HFFc6 (cell line): ENCODE measurements around the gene RPS18. TPM values are rescaled to one million over a fixed set of nuclear protein-coding genes. Genes with fewer than 3 reads are reported as not detected.
"Not testable (repeated sequence)": the region's sequence is repeated elsewhere in the genome, so short reads cannot be mapped to it uniquely, and the experiment has no call there.

Experiments used
- DNase-seq: peaks from one replicate; pipeline ENCODE4 v3.0.0-alpha.2; 2018
- H3K27ac Mint-ChIP-seq: 2 replicates; pipeline ENCODE4 v1.8.0; 2020; ENCODE audit warnings: mild to moderate bottlenecking, mixed read lengths
- H3K27me3 Mint-ChIP-seq: 2 replicates; pipeline ENCODE4 v1.8.0; 2021; ENCODE audit warnings: mild to moderate bottlenecking, moderate library complexity, mixed read lengths; ENCODE audit not compliant: insufficient read depth
- H3K36me3 Mint-ChIP-seq: 2 replicates; pipeline ENCODE4 v1.8.0; 2021; ENCODE audit warnings: low read depth, mixed read lengths
- H3K4me1 Mint-ChIP-seq: 2 replicates; pipeline ENCODE4 v1.8.0; 2020; ENCODE audit warnings: low read depth, mixed read lengths
- H3K4me3 Mint-ChIP-seq: 2 replicates; pipeline ENCODE4 v1.8.0; 2020; ENCODE audit warnings: mild to moderate bottlenecking, moderate library complexity, mixed read lengths
- H3K9me3 Mint-ChIP-seq: 2 replicates; pipeline ENCODE4 v1.8.0; 2020; ENCODE audit warnings: mild to moderate bottlenecking, mixed read lengths
- CTCF ChIP-seq: fragments of 200-600 bp; sonication (generic); IDR thresholded peaks from 2 replicates; pipeline ENCODE4 v1.5.0; 2021; ENCODE audit warnings: antibody characterized with exemption, mild to moderate bottlenecking
- total RNA-seq, 6 experiments: library from RNA; stranded (reverse); fragmentation: NEBNext Ultra II Directional; extraction: Animal tissue kit (Norgen Biotek cat#: 25700); gene quantifications; 2 replicates in 1 of 6; 3 replicates in 5 of 6; pipeline ENCODE4 v1.2.3, GENCODE V29; 2021

Gene RPS18
- total RNA-seq, 6 experiments from 2014 or later: 1,449 to 2,347 (median 1,965) TPM

GRCh38 chr6:33280539-33280938, 8.7 kb downstream of the RPS18 start:
- DNase-seq: no peak
- peaks cover 13% of the 10 kb centered on the region for H3K36me3 Mint-ChIP-seq
- H3K27me3 Mint-ChIP-seq: peaks cover 15% of the 10 kb centered on the region; the same call in 1 of the 2 replicates
- H3K27ac Mint-ChIP-seq: no peak overlapping the region
- no peaks in the 10 kb centered on the region for H3K9me3 Mint-ChIP-seq
- no peak for TF ChIP-seq CTCF
- H3K4me1 Mint-ChIP-seq: peaks cover 13% of the 10 kb centered on the region
- H3K4me3 Mint-ChIP-seq: no peak overlapping the region

- not testable (repeated sequence) for H3K27ac Mint-ChIP-seq, H3K4me3 Mint-ChIP-seq, DNase-seq, H3K9me3 Mint-ChIP-seq, H3K27me3 Mint-ChIP-seq
- peaks cover 36% of the 10 kb centered on the region for H3K36me3 Mint-ChIP-seq
- H3K4me1 Mint-ChIP-seq: peaks cover 29% of the 10 kb centered on the region
Measured at GRCh38 chr6:33285214-33285613, 13.3 kb downstream of the RPS18 start.

GRCh38 chr6:33286946-33287914, 15.4 kb downstream of the RPS18 start:
- peaks cover 1% of the 10 kb centered on the region for H3K27me3 Mint-ChIP-seq
- peak overlapping the region; percentile 94 for H3K4me3 Mint-ChIP-seq
- no peak for DNase-seq
- H3K4me1 Mint-ChIP-seq: peaks cover 42% of the 10 kb centered on the region
- no peaks in the 10 kb centered on the region for H3K9me3 Mint-ChIP-seq
- TF ChIP-seq CTCF: no peak
- peak overlapping the region; percentile 31; the same call in 1 of the 2 replicates for H3K27ac Mint-ChIP-seq
- H3K36me3 Mint-ChIP-seq: peaks cover 46% of the 10 kb centered on the region

GRCh38 chr6:33288141-33288920, 16.5 kb downstream of the RPS18 start:
- peak overlapping the region; percentile 82 for H3K27ac Mint-ChIP-seq
- peak overlapping the region; percentile 94 for H3K4me3 Mint-ChIP-seq
- no peaks in the 10 kb centered on the region for H3K9me3 Mint-ChIP-seq
- TF ChIP-seq CTCF: no peak
- DNase-seq: no peak
- H3K4me1 Mint-ChIP-seq: peaks cover 42% of the 10 kb centered on the region
- H3K27me3 Mint-ChIP-seq: peaks cover 1% of the 10 kb centered on the region
- H3K36me3 Mint-ChIP-seq: peaks cover 46% of the 10 kb centered on the region

- Mint-ChIP-seq H3K36me3 (peaks cover 46% of the 10 kb centered on the region), H3K27me3 (no peaks in the 10 kb centered on the region; the same call in 1 of the 2 replicates), H3K27ac (peak within 1 kb of the TSS; percentile 82), H3K4me1 (peaks cover 42% of the 10 kb centered on the region), H3K4me3 (peak within 1 kb of the TSS; percentile 94), H3K9me3 (no peaks in the 10 kb centered on the region)
- peak; percentile 85 for DNase-seq
- TF ChIP-seq CTCF: no peak
Measured at GRCh38 chr6:33288921-33289783, 17.3 kb downstream of the RPS18 start, which contains the start of the genes PFDN6 and WDR46. TSS of gene PFDN6 (plus strand) at chr6:33289601. CDS start at chr6:33289857, 256 bp downstream. TSS of gene WDR46 (minus strand) at chr6:33289239. CDS start at chr6:33289170, 69 bp downstream.
